ENCODE data around the gene STAT4.

Gene STAT4

DNA sequence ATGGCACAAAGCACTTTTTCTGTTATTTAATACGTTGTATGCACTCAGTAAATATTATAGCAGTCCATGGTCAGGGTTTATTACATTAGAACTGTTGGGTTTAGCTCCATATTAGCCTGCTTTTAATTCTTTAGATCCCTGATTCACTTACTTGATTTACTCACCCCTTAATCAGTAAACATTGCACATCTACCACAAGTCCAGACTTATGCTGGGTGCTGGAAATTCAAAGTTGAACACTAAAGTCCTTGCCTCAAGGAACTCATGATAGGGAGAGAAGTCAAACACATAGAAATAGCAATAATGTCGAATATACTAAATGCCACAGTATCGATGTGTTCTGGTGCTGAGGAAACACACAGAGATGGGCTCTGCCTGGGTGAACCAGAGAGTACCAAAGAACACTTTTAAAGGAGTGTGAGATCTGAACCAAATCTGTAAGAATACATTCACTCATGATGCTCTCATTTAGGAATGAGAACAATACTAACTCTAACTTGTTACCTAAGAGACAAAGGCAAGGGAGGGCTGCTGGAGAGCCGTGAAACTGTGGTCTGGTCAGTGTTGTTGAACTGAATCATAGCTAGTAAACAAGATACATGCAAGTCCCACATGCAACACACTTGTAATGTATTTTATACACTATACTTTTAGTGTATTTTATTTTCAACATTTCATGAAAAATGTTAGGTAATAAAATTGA, 4.9 kb downstream of the STAT4 start:
- DNase-seq (ENCODE audit: low spot score), result no peak

GRCh38 chr2:191144217-191144616, 6.6 kb downstream of the STAT4 start:
- no peak for DNase-seq (ENCODE audit: low spot score)

DNA sequence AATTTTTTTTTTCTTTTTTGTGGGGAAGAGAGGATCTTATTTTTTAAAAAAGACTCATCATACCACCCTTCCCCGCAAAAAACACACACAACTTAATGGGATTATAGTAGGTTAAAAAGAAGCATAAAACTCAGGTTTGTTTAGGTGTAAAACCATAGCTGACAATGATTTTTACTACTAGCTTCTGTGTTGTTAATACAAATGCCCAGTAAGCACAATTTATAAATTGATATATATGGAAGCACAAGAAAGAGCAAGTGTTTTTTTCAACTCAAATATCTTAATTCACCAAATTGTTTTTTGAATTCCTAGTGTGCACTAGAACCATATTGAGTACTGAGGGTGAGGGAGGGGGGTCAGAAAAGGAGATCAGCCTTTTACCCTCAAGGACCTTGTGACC, 7.0 kb downstream of the STAT4 start:
- DNase-seq (ENCODE audit: low spot score), result no peak

DNA sequence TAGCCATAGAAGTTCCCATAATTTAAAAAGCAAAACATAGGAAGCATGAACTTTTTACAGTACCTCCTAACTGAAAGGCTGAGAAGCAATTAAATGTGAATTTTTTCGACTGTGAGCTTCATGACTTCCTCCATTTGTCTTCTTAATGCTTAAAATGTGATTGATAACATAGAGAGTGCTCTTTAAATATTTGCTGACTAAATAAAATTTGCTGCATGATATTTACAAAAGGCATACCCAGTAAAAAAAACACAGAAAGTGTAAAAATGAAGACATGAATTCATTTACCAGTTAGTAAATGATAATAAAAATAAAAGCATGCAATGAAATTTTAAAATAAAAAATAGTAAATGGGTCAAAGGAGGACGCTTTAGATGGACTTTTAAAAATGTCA, 21.9 kb downstream of the STAT4 start:
- DNase-seq (ENCODE audit: low spot score), result no peak

DNA sequence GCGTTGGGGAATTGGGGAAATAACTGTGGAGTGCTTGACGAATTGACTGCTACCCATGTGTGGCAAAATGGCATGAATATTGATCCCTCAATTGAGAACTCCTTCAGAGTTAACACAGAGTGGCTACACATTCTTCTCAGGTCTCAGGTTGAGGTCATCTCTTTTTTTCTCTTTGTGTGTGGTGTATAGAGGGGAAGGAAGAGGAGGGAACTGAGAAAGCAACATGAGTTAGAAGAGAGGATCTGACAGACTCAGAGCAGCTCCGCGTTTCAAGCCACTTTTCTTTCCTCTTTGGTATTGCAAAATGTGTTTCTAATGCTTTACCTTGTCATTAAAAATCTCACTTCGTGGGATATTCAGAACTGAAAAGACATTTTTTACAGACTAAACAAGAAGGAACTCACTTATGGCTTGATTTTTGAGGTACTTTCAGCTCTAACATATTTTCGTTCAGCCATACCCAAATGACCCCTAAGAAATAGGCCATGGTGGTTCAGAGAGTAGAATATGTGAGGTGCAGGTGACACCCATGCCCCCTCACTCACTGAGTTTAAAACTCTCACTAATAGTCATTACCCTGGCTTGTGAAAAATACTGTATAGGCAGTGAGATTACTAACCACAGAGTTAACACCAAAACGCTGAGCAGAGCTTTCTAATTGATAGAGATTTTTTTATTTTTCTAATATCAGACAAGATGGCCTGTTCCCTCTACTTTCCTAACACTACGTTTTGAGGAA, 22.5 kb downstream of the STAT4 start:
- DNase-seq (ENCODE audit: low spot score), result no peak

GRCh38 chr2:191127235-191127634, 23.6 kb downstream of the STAT4 start:
- DNase-seq (ENCODE audit: low spot score), result no peak

DNA sequence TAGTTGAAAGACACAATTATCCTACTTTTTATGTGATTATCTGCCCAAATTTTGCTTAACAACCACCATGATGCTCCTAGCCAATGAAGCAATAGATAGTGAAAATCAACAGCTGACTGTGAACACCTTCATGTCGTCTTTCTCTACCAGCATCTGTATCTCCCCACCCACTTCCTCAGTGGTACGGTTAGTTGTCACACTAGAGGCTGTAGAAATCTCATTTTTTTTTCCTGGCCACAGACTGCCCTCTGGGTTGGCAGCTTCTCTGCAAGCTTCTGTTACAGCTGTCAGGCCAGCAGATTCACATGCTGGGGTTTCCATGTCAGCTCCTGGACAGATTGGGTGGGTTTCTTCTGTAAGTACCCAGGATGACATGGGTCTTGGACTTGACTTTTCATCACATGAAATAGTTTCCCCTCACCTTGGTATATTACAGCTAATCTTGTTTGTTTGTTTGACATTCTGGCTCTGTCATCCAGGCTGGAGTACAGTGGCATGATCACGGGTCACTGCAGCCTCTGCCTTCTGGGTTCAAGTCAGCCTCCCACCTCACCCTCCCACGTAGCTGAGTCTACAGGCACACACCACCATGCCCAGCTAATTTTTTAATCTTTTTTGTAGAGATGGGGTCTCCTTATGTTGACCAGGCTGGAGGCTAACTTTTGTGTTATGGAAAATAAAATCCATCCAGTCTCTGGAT, 24.3 kb downstream of the STAT4 start:
- no peak for DNase-seq (ENCODE audit: low spot score)

GRCh38 chr2:191125646-191126045, 25.1 kb downstream of the STAT4 start:
- no peak for DNase-seq (ENCODE audit: low spot score)

- DNase-seq (ENCODE audit: low spot score), result no peak
Measured at GRCh38 chr2:191122638-191123294, 28.0 kb downstream of the STAT4 start.

GRCh38 chr2:191117341-191117740, 33.5 kb downstream of the STAT4 start:
- DNase-seq (ENCODE audit: low spot score), result no peak

GRCh38 chr2:191115804-191116203, 35.0 kb downstream of the STAT4 start:
- DNase-seq (ENCODE audit: low spot score), result no peak

DNA sequence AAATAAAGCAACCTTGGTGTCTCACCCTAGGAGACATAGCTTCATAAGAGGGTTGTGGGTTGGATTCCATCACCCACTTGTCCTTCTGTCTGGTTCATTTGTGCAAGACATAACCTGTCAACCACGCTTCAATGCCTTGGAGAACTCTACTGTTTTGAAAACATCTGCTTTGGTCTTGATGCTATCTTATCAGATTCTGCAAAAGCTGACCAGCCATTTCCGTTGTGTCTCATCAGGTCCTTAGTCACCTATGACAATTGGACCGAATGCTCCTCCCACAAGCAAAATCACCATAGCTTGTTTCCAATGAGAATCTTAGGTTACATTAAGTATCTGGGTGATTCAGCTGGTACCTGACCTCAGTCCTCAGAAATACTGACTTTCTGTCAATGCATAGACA, 35.4 kb downstream of the STAT4 start:
- no peak for DNase-seq (ENCODE audit: low spot score)

- peak; percentile 28 for DNase-seq (ENCODE audit: low spot score)
Measured at GRCh38 chr2:191114403-191114886, 36.3 kb downstream of the STAT4 start.

- DNase-seq (ENCODE audit: low spot score), result no peak
Measured at GRCh38 chr2:191113761-191114160, 37.0 kb downstream of the STAT4 start.

DNA sequence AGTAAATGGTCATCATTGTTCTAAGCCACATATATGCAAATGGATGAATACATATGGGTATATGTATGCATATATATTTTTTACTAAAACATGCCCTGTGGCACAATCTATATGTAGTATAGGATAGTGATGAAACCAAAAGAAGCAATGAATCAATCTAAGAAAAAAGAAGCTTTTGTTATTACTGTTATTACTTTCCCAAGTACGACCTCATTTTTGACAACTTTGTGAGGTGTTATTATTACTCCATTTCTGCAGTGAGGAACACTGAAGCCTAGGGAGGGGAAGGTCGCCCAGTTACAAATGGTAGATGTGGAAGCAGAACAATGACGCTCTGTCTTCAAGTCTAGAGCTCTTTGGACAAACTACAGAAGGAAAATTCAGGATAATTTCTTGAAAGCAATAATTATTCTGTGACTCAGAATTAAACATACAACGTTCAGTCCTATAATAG, 38.3 kb downstream of the STAT4 start:
- DNase-seq (ENCODE audit: low spot score), result no peak

- no peak for DNase-seq (ENCODE audit: low spot score)
Measured at GRCh38 chr2:191109888-191110287, 40.9 kb downstream of the STAT4 start.

DNA sequence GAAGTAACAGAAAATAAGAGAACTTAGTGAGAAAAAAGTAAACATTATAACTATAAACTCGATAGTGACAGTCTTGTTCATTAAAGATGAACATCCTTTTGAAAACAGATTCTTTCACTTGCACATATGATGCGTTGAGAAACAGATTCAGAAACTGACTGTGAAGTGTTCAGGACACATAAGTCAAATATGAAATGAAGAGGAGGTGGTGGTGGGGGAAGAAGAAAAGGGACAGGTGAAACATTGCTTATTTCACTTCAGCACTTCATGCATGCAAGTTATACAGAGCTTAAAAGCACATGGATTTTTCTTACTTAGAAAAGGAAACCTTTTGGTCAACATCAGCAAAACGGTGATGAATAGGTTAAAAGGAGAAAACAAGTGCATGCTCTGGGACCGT, 42.5 kb downstream of the STAT4 start:
- no peak for DNase-seq (ENCODE audit: low spot score)

DNA sequence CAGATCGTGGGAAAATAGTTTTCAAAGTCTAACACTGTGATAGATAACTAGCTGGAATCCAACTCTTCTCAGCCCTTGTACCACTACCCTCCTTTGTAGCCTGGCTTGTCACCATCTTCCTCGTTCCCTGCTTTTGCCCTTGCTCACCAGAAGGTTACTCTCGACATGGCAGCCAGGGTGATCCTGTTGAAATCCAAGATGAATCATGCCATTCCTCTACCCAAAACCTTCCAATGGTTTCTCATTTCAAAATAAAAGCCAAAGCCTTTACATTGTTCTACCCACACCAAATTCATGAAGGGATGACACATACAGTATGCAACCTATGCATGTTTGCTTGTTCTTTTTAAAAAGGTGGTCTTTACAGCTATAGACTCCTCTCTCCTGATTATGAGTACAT, 45.7 kb downstream of the STAT4 start:
- DNase-seq (ENCODE audit: low spot score), result no peak

DNA sequence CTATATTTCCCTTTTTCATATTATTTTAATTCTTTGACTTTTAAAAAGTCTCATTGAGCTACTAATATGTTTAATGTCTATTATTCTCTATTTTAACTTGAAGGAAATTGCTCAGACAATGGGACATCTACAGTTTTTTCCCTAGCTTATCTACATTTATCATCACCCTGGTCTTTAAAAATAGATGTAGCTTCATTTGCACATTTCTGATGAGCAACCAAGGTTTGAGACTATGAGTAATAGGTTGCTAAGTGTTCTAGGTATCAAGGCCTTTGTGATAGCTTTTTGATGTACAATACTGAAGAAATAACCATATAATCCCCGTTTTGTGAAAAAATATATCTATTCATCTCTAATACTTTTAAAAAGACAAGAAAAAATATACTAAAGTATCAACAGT, 47.0 kb downstream of the STAT4 start:
- no peak for DNase-seq (ENCODE audit: low spot score)

GRCh38 chr2:191100216-191100615, 50.6 kb downstream of the STAT4 start:
- DNase-seq (ENCODE audit: low spot score), result no peak

DNA sequence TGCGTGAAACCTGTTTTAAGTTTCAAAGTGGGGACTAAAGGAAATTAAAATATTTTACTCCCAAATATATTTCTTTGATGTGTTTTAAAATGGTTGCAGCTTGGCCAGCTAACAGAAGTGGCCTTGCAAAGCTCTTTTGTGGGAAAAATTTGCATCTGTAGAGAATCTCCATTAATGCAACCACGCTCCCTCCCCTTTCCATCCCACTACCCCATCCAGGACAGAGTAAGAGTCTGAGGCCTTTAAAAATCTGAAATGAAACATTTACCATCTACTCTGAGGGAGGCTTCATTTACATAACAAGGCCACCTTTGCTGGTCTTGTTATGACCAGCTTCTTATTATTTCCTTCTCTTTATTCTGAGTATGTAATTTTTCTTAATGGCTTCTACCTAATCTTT, 63.5 kb downstream of the STAT4 start:
- DNase-seq (ENCODE audit: low spot score), result no peak

- no peak for DNase-seq (ENCODE audit: low spot score)
Measured at GRCh38 chr2:191086706-191087105, 64.1 kb downstream of the STAT4 start.

All from pons (tissue), 1 donor.